IPS DF 19.7 (cell line): ENCODE data around the gene ATCAY.
A peak's percentile ranks its signal among the peaks of the same experiment; 100 is the strongest.

Experiments used
- DNase-seq: peaks from one replicate; pipeline ENCODE4 v3.0.0-alpha.2; 2013; ENCODE audit warnings: low read depth, low spot score

The ATCAY gene

GRCh38 chr19:3970313-3970807, 89.9 kb downstream of the ATCAY start:
- no peak for DNase-seq

- peak; percentile 96 for DNase-seq
These were observed 90.5 kb downstream of the ATCAY start, which contains the start of gene DAPK3 for GRCh38 chr19:3970808-3971598. Gene DAPK3, minus strand, starts transcription at chr19:3971099. Its CDS starts 1,364 bp downstream, at chr19:3969735.

GRCh38 chr19:3975144-3975543, 94.7 kb downstream of the ATCAY start:
- DNase-seq: no peak

GRCh38 chr19:3975637-3976087, 95.2 kb downstream of the ATCAY start:
- no peak for DNase-seq

GRCh38 chr19:3976495-3977241, 96.2 kb downstream of the ATCAY start:
- DNase-seq: no peak
